Measurements from ENCODE around the gene GPR142. TPM values are rescaled to one million over a fixed set of nuclear protein-coding genes. Genes with fewer than 3 reads are reported as not detected.

GPR142 gene
- total and polyA plus RNA-seq, 2 donors (not counting 3 experiments of a cell fraction or from before 2014, with no cell fraction given): not detected

DNA sequence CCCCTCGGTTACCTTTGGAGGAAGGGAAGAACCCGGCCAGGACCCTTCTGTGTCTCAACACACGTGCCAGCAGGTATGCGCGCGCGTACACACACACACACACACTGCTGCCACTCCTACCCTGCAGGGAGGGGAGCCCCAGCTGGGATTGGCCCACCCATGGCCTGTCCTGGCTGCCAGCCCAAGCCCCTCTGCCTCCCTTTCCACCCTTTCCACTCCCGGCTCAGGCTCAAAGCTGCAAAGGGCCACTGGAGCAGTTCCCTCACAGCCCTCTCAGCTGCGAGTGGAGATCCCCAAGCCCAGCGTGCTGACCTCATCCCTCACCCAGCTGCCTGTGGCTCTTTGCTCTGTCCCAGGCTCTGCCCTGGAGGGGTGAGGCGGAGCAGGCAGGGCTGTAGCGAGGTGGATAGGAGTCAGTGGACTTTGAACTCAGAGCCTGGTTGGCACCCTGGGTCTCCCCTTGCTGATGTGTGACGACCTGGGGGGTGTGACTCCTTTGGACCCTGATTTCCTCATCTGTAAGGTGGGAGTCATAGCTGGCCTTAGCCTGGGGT, 26.8 kb upstream of the GPR142 start:
- Histone ChIP-seq H3K27me3 (ENCODE audit: control insufficient read depth in 2 of 2, insufficient read depth in 2 of 2, low read length in 2 of 2) (no peaks in the 10 kb centered on the region), H3K9me3 (replicated peaks; ENCODE audit: control insufficient read depth, insufficient read depth, low read length) (no peaks in the 10 kb centered on the region), H3K36me3 (ENCODE audit: control insufficient read depth in 2 of 2, extremely low read depth in 1 of 2, insufficient read depth in 2 of 2, low read length in 2 of 2) (no peaks in the 10 kb centered on the region), H3K4me1 (ENCODE audit: control insufficient read depth, extremely low read depth, insufficient read depth, low read length) (peaks cover 9% of the 10 kb centered on the region), H3K9me1 (replicated peaks; ENCODE audit: control insufficient read depth, extremely low read depth, insufficient read depth, low read length) (no peaks in the 10 kb centered on the region), H4K20me1 (replicated peaks; ENCODE audit: control insufficient read depth, extremely low read depth, insufficient read depth, low read length) (no peaks in the 10 kb centered on the region), H3K27ac (ENCODE audit: insufficient read depth, low read depth, low read length) (no peak overlapping the region), H3K4me3 (replicated peaks in 1 of 3; ENCODE audit: insufficient read depth in 1 of 3, low read depth in 1 of 3, low read length in 3 of 3) (no peak overlapping the region), H3K79me2 (ENCODE audit: control insufficient read depth, insufficient read depth, low read length) (no peaks in the 10 kb centered on the region), H2AFZ (ENCODE audit: low read depth, low read length) (no peak overlapping the region), H3K4me2 (ENCODE audit: insufficient read depth, low read length) (no peak overlapping the region), H3K9ac (replicated peaks; ENCODE audit: extremely low read depth, insufficient read depth, low read length) (no peak overlapping the region)
- ChIA-PET POLR2A (no interaction called here), CTCF (no interaction called here)
- DNase-seq (ENCODE audit: low read depth, low spot score) (no peak), FAIRE-seq (no peak)
- no TSS peak for BruUV-seq (replicated peaks)
- dilution Hi-C loops (cut with MboI; ENCODE audit: extremely low pct_ligation_motif_present, low sequenced_read_pairs) (no loop called here), intact Hi-C loops (cut with micrococcal nuclease) (no loop called here)
- TF ChIP-seq POLR2A (IDR thresholded peaks at IDR 0.05; ENCODE audit: low read depth, low read length): no peak
- no peak for TF ChIP-seq FOS (IDR thresholded peaks at IDR 0.05; ENCODE audit: borderline replicate concordance, insufficient read depth, low read length)
- no peak for TF ChIP-seq POLR2AphosphoS5 (IDR thresholded peaks at IDR 0.05; ENCODE audit: insufficient read depth, low read depth, low read length)
- TF ChIP-seq, protein P1, sequence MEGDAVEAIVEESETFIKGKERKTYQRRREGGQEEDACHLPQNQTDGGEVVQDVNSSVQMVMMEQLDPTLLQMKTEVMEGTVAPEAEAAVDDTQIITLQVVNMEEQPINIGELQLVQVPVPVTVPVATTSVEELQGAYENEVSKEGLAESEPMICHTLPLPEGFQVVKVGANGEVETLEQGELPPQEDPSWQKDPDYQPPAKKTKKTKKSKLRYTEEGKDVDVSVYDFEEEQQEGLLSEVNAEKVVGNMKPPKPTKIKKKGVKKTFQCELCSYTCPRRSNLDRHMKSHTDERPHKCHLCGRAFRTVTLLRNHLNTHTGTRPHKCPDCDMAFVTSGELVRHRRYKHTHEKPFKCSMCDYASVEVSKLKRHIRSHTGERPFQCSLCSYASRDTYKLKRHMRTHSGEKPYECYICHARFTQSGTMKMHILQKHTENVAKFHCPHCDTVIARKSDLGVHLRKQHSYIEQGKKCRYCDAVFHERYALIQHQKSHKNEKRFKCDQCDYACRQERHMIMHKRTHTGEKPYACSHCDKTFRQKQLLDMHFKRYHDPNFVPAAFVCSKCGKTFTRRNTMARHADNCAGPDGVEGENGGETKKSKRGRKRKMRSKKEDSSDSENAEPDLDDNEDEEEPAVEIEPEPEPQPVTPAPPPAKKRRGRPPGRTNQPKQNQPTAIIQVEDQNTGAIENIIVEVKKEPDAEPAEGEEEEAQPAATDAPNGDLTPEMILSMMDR (IDR thresholded peaks at IDR 0.05; ENCODE audit: extremely low read depth in 1 of 2, insufficient read depth in 1 of 2, low read depth in 1 of 2, low read length in 2 of 2): no peak
- TF ChIP-seq MYC (IDR thresholded peaks at IDR 0.05; ENCODE audit: low read depth, low read length): no peak
- TF ChIP-seq JUN (IDR thresholded peaks at IDR 0.05; ENCODE audit: borderline replicate concordance, insufficient read depth, insufficient read length, low read depth): no peak
- TF ChIP-seq EZH2 (IDR thresholded peaks at IDR 0.05; ENCODE audit: borderline replicate concordance, low read depth, low read length, severe bottlenecking): no peak
- TF ChIP-seq, protein P2, sequence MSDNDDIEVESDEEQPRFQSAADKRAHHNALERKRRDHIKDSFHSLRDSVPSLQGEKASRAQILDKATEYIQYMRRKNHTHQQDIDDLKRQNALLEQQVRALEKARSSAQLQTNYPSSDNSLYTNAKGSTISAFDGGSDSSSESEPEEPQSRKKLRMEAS (IDR thresholded peaks at IDR 0.05; ENCODE audit: insufficient read depth, insufficient read length): no peak
- no peak for TF ChIP-seq GATA2 (IDR thresholded peaks at IDR 0.05; ENCODE audit: insufficient read depth, insufficient read length, low read depth, low read length)
